Measurements from ENCODE around the gene FGF6.

Gene FGF6

GRCh38 chr12:4446335-4446734 lies 720 bp upstream of the FGF6 start:
- DNase-seq = no peak

GRCh38 chr12:4444031-4444430 lies 1.6 kb downstream of the FGF6 start:
- DNase-seq = no peak

GRCh38 chr12:4443616-4444015 lies 2.0 kb downstream of the FGF6 start:
- DNase-seq = no peak

GRCh38 chr12:4441355-4442335 lies 4.0 kb downstream of the FGF6 start:
- DNase-seq = peak; percentile 75

- DNase-seq = no peak
Observed at GRCh38 chr12:4440187-4440941, 5.3 kb downstream of the FGF6 start.

- DNase-seq = no peak
Observed at GRCh38 chr12:4439736-4440135, 5.9 kb downstream of the FGF6 start.

GRCh38 chr12:4438834-4439596 lies 6.6 kb downstream of the FGF6 start:
- no peak for DNase-seq

GRCh38 chr12:4435537-4435936 lies 10.1 kb downstream of the FGF6 start:
- no peak for DNase-seq

- DNase-seq = no peak
Observed at GRCh38 chr12:4434706-4435425, 10.7 kb downstream of the FGF6 start.

GRCh38 chr12:4434301-4434700 lies 11.3 kb downstream of the FGF6 start:
- DNase-seq = no peak

- DNase-seq = no peak
Observed at GRCh38 chr12:4433745-4434058, 11.9 kb downstream of the FGF6 start.

- no peak for DNase-seq
Observed at GRCh38 chr12:4432878-4433744, 12.5 kb downstream of the FGF6 start.

GRCh38 chr12:4431866-4432265 lies 13.7 kb downstream of the FGF6 start:
- no peak for DNase-seq

GRCh38 chr12:4431436-4431835 lies 14.2 kb downstream of the FGF6 start:
- DNase-seq = no peak

- DNase-seq = no peak
Observed at GRCh38 chr12:4424422-4424821, 21.2 kb downstream of the FGF6 start.

- DNase-seq = no peak
Observed at GRCh38 chr12:4423528-4424195, 22.0 kb downstream of the FGF6 start.

- DNase-seq = no peak
Observed at GRCh38 chr12:4422985-4423384, 22.6 kb downstream of the FGF6 start.

- DNase-seq = no peak
Observed at GRCh38 chr12:4421590-4422031, 24.0 kb downstream of the FGF6 start.

- DNase-seq = no peak
Observed at GRCh38 chr12:4420138-4420670, 25.4 kb downstream of the FGF6 start.

GRCh38 chr12:4418913-4419312 lies 26.7 kb downstream of the FGF6 start:
- DNase-seq = no peak

- no peak for DNase-seq
Observed at GRCh38 chr12:4417936-4418335, 27.7 kb downstream of the FGF6 start.

Data from right hindlimb (tissue), 1 donor.